Measurements from ENCODE around the gene VIL1.

The VIL1 gene

DNA sequence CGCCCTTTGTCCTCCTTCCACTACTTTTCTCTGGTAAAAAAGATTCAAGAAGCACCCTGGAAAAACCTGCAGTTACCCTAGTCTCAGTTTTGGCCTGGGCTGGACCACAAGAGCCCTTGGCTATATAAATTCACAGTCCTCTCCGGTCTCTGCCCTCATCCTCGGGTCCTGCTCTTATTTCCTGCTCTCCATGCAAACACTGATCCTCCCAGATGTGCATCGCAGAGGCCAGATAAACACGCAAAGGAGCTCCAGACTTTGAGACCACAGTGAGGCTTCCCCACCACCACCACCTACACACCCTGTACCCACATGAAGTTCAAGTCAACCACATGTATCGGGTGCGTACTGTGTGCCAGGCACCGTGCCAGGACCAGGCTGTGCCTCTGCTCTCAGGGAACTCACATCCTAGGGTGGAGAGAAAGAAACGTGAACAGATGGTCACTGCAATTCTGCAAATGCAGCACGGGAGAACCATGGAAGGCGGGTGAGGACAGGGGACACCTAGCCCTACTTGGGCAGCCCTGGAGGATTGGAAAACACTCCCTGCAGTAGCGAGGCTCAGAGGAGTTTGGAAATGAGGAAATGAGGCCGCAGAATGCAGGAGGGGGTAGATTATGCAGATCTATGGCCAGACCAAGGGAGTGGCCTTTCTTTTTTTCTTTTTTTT lies 11.8 kb upstream of the VIL1 start:
- DNase-seq: no peak

DNA sequence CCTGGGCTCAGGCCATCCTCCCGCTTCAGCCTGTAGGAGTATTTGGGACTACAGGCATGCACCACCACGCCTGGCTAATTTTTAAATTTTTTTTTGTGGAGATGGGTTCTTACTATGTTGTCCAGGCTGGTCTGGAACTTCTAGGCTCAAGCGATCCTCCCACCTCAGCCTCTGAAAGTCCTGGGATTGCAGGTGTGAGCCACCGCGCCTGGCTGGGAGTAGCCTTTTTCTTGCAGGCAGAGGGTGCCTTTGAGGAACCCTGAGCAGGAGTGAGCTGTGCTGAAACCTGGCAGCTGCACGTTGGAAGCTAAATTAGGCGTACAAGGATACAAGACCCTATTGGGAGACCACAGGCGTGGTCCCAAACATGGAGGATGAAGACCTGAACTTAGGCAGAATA lies 11.2 kb upstream of the VIL1 start:
- no peak for DNase-seq

DNA sequence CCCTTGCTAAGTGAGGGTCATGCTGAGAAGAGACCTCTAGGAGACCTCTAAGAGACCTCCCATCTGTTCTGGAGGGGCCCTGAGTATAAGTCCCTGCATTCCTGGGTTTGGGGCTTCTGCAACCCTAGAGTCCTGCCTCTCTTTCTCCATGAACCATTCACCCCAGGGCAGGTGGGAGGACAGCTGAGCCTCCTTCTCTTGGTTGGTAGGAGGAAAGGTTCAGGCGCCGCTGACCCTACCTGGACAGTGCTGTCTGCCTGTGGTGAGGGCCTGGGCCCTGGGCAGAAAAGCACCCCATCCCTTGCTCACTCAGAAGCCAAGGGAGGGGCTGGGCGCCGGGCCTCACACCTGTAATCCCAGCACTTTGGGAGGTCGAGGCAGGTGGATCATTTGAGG lies 604 bp upstream of the VIL1 start:
- DNase-seq: no peak

DNA sequence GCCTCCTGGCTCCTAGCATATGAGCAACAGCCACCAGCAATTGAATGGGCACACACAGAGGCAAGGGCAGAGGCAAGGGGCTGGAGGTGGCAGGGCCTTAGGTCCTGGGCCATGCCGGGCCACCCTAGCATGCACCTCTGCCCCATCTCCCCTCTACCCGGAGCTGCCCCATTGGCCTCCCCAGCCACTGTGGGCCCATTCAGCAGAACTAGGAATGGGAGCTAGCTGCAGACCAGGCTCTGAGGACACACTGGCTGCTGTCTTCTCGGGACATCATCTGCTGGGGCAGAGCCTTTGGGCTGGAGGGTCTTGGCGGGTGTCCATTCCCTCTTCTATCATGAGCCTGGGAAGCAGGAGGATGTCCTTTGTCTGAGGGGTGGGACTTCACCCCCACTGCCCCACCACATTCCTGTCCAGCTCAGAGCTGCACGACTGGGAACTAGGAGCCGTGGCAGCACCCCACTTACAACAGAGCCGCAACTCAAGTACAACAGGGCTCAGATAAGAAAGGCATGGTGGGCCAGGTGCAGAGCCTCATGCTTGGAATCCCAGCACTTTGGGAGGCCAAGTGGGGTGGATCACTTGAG lies 800 bp downstream of the VIL1 start:
- DNase-seq: no peak

DNA sequence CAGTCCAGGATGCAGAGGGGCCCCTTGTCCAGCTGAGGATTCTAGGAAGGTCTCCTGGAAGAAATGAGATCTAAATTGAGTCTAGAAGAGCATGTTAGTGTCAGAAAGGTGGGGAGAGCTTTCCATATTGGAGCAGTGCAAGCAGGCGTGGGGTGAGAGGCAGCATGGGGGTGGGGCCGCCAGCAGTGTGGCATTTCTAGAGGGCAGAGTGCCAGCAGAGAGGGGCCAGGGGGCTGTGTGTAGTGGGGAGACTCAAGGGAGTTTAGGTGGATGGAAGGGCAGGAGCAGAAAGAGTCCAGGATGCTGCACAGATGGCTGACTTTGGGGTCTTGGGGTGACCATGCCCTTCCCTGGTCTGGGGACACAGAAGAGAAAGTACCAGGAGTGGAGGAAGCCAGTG lies 2.1 kb downstream of the VIL1 start:
- no peak for DNase-seq

DNA sequence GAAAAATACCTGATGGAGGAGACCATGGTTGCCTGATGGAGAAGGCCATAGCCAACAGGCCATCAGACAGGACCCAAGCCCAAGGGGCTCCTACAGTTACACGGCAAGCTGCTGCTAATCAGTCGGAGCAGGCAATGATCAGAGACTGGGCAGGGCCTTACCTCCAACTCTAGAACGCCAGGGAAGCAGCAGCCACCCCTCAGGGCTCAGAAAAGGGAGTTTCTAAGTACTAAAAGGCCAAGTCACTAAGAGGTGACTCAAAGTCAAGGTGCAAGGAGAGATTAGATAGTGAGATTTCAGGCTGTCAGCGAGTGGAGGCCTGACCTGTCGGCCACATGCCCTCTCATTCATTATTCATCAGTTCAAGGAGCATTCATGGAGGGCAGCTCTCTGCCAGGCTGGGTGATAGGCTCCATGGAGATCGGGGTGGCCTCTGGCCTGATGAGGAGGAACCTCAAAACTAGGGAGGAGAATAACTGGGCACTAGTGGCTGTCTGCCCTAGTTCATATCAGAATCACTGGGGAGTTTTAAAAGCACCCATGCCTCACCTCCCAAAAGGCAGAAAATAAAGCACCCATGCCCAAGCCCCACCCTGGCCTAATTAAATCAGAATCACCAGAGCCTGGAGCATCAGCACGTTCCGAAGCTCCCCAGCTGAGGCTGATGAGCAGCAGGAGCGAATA lies 3.6 kb downstream of the VIL1 start:
- no peak for DNase-seq

DNA sequence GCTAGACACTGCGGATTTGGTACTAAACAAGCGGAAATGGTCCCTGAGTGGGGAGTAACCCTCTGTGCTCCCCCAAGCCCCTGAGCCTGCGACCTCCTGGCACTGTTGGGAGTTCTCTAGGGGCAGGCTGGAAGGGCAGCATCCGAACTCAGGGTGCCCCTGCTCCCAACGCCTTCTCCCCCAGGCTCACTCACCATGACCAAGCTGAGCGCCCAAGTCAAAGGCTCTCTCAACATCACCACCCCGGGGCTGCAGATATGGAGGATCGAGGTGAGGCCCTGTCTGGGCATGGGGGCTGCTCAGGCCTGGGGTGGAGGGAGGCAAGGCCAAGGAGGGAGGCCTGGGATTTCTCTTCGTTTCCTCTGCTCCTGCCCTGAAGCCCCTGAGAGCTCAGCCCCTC lies 4.7 kb downstream of the VIL1 start:
- DNase-seq: no peak

DNA sequence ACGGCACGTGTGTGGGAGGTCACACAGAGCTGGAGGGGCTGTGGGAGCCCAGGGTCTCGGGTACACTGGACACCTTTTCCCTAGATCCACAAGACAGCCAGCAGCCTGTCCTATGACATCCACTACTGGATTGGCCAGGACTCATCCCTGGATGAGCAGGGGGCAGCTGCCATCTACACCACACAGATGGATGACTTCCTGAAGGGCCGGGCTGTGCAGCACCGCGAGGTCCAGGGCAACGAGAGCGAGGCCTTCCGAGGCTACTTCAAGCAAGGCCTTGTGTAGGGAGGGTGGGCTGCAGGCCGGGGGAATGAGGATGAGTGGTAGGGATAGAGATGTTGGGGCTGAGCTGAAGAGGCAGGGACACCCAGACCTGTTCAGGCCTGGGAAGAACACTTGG lies 6.6 kb downstream of the VIL1 start:
- no peak for DNase-seq

DNA sequence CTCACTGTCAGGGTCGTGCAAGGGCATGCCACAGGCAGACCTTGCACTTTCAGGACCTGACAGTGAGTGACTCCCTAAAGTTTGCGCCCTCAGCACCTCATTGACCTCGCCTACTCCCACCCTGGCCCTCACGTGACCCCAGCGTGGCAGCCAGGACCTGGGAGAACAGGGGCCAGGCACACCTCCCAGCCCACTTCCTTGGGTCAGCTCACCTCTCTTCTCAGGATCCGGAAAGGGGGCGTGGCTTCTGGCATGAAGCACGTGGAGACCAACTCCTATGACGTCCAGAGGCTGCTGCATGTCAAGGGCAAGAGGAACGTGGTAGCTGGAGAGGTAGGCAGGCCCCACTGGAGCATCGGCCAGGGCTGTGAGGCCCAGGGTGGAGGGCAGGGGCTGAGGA lies 8.8 kb downstream of the VIL1 start:
- no peak for DNase-seq

DNA sequence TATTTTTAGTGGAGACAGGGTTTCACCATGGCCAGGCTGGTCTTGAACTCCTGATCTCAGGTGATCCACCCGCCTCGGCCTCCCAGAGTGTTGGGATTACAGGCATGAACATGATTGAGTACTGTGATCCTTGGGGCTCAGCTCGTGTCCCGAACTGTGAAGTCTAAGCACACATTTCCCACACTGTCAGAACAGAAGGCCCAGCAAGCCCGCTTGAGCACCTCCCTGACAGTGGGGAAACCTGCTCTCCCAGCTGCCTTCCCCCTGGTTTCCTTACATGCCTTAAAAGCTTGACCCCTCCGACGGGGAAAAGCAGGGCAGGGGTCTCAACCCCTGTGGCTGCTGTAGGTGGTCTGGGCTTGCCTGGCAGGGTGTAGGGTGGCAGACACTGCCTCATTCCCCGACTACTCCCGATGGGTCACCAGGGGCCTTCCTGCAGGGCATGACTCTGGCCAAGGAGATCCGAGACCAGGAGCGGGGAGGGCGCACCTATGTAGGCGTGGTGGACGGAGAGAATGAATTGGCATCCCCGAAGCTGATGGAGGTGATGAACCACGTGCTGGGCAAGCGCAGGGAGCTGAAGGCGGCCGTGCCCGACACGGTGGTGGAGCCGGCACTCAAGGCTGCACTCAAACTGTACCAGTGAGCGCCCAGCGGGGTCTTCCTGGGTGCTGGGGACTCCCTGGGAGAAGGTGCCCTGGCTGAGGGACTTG lies 10.1 kb downstream of the VIL1 start:
- DNase-seq: no peak

DNA sequence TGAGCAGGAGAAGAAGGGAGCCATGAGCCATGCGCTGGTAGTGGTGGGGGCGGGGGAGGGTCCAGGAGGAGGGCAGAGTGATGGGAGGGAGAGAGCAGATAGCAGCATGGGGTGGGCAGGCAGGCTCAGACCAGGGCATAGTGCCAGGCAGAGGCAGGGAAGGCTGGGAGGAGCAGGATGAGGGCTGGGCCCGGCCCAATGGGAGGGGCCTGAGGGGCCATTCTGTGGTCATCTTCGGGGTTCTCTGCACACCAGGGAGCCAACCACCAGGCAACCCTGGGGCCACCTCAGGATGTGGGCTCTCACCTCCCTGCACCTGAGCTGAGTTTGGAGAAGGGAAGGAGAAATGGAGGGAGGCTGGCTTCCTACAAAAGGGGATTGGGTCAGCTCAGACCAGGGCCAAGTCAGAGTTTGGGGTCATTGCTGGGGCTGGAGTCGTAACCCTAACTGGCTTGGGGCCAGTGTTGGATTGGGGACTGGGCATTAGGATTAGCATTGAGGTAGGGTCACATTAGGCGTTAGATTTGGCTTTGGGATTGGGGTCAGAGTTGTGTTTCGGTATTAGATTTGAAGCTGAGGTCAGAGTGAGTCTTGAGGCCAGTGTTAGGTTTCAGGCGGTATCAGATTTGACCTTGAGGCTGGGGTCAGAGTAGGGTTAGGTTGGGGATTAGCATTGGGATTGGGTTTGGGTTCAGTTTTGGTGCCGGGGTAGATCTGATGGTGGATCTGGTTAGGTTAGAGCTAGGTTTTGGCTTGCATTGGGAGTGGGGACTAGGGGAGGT lies 11.2 kb downstream of the VIL1 start:
- no peak for DNase-seq

DNA sequence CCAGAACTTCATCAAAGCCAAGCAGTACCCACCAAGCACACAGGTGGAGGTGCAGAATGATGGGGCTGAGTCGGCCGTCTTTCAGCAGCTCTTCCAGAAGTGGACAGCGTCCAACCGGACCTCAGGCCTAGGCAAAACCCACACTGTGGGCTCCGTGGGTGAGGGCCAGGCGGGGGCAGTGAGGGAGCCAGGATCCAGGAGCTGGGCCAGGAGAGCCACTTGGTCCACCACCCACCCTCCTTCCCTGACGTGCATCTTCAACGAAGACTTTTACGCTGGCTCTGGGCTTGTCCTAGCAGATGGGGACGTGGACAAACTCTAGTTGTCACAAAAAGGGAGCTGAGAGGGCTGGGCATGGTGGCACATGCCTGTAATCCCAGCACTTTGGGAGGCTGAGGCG lies 11.8 kb downstream of the VIL1 start:
- DNase-seq: no peak

DNA sequence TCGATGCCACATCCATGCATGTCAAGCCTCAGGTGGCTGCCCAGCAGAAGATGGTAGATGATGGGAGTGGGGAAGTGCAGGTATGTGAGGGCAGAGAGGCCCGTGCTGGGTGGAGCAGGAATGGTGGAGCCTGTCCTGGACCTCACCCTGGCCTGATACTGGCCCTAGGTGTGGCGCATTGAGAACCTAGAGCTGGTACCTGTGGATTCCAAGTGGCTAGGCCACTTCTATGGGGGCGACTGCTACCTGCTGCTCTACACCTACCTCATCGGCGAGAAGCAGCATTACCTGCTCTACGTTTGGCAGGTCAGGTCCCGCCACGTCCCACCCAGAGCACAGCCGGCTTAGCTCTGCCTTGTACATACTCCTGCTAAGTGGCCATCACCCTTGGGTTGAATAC lies 13.0 kb downstream of the VIL1 start:
- DNase-seq: no peak

DNA sequence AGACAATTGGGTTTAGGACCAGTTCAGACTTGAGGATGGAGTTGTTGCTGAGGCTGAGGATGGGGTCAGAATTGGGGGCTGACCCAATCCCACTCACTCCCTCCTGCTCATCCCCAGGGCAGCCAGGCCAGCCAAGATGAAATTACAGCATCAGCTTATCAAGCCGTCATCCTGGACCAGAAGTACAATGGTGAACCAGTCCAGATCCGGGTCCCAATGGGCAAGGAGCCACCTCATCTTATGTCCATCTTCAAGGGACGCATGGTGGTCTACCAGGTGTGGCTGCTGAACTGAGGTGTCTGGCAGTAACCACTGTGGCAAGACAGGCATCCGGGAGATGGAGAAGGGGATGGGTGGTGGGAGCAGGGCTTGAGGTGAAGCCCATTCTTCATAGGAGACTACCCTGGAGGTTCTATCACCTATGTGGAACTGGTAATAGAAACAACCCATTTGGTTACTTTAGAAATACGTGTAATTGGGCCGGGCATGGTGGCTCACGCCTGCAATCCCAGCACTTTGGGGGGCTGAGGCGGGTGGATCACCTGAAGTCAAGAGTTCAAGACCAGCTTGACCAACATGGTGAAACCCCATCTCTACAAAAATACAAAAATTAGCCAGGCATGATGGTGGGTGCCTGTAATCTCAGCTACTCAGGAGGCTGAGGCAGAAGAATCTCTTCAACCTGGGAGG lies 13.9 kb downstream of the VIL1 start:
- DNase-seq: no peak

DNA sequence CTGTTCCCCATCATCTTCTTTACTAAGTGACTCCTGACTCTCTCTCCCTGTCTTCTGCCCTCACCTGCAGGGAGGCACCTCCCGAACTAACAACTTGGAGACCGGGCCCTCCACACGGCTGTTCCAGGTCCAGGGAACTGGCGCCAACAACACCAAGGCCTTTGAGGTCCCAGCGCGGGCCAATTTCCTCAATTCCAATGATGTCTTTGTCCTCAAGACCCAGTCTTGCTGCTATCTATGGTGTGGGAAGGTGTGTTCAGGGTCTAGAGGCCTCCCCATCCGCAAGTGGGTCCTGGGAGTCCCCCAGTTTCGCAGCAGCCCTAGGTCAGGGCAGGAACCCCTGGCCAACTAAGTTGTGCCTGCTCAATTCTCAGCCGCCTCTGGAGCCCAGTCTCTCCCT lies 15.5 kb downstream of the VIL1 start:
- DNase-seq: no peak

DNA sequence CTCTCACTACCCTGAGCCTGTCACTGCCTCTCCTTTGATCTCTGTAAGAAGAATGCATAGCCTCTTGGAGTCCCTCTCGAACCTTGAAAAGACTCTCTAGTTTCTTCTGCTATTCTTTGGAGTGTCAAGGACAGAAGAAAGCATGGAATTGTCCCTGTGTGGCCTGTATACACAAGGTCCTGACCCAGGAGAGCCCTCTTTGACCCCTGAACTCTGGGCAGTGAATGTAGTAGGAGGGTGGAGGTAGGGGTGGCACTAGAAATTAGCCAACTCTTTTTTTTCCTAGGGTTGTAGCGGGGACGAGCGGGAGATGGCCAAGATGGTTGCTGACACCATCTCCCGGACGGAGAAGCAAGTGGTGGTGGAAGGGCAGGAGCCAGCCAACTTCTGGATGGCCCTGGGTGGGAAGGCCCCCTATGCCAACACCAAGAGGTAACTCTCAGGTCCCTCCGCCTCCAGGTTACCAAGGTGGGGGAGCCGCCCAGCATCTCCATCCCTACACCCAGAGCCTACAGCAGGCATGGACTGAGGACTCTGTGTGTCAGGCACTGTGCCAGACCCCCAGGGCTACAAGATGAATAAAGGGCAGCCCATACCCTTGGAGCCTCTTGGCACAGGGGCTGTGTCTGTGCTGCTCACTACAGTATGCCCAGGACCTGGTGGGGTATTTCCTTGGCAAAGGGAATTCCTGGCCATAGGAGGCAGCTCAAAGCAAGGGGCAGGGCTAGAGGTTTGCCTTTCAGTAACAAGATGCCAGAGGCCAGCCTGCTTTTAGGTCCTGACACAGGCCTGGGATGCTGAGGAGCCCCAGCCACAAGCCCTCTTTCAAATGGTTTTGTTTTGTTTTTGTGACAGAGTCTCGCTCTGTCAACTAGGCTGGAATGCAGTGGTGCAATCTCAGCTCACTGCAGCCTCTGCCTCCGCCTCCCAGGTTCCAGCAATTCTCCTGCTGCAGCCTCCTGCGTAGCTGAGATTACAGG lies 16.4 kb downstream of the VIL1 start:
- no peak for DNase-seq

DNA sequence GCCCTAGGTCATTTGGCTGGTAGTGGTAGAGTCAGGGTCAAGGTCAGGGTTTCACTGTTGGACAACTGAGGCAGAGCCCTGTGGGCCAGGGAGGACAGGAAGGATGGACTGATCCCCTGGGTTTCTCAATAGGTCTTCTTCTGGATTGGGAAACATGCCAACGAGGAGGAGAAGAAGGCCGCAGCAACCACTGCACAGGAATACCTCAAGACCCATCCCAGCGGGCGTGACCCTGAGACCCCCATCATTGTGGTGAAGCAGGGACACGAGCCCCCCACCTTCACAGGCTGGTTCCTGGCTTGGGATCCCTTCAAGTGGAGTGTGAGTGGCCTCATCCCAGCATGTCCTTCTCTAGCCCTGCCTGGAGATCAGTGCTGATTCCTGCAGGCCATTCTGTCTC lies 18.1 kb downstream of the VIL1 start:
- no peak for DNase-seq

DNA sequence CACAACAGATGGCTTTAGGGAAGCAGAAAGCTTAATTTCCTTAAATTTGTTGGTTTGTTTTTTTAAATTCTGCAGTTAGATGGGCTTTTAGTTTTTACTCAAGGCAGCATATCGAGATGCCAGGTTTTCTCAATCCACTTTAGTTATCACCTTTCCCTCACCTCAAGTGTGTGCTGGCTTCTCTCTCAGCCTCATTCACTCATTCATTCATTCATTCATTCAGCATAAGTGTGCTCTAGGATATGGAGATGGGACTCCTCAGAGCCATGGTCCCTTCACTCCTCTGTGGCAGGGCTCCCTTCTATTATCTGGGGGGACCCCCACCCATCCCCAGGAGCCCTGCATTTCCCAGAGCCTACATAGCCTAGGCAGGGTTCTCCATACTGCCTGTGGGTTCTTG lies 19.0 kb downstream of the VIL1 start:
- DNase-seq: no peak

DNA sequence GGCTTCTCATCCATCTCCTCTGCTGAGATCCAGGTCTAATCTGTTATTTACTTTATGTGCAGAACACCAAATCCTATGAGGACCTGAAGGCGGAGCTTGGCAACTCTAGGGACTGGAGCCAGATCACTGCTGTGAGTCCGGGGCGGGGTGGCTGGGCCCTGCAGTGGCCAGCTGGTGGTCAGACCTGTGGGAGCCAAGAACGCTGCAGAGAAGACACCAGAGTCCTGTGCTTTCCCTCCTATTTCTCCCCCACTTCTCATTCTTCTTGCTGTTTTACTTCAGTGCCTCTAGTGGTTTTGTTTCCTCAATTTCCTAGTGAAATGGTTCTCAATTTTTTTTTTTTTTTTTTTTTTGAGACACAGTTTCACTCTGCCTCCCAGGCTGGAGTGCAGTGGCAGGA lies 19.7 kb downstream of the VIL1 start:
- DNase-seq: no peak

DNA sequence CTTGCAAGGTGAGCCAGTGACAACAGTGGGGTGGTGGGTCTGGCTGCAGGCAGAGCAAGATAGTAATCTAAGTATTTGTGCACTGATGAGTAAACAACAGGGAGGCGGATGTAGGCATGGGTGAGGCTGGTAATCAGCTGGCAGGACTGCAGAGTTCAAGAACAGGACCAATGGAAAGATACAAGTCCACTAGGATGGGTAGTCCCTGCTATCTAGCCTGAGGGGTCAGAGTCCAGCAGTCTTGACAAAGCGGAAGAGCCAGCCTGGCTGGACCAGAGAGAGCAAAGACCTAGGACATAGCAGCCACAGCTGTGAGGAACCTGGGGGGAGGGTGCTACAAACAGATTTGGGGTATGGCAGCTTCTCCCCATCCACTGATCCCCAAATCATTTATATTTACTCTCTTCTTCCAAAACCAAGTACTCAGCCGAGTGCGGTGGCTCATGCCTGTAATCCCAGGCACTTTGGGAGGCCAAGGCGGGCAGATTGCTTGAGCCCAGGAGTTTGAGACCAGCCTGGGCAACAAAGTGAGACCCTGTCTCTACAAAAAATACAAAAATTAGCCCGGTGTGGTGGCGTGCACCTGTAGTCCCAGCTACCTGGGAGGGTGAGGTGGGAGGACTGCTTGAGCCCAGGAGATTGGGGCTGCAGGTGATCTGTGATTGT lies 25.9 kb downstream of the VIL1 start:
- no peak for DNase-seq

DNA sequence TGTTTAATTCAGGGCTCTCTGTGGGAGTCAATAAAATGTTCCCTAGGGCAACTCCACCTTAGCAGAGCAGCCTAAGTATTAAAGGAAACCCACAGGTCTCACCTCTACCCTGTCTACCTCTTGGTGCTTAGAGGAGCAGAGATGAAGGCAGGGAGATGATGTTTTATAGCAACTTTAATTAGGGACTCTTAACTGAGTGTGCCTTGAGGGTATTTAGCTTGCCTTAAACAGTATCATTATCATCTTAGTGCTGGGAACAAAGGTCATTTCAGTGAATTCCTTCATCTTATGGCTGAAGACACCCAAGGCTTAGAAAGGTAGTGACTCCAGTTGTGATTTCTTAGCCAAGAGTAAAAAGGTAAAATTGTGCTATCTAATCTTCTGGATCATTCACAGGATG lies 26.7 kb downstream of the VIL1 start:
- no peak for DNase-seq
